Muscle layer of duodenum (tissue), 2 donors: ENCODE results near the gene ANKS6.
A peak's percentile ranks its signal among the peaks of the same experiment; 100 is the strongest.

Experiments used
- H3K27ac ChIP-seq: one replicate; pipeline ENCODE4 v1.7.0; 2013; ENCODE audit warnings: mild to moderate bottlenecking, low read length
- H3K27me3 ChIP-seq: one replicate; pipeline ENCODE4 v1.7.0; 2013; ENCODE audit warnings: low read depth, mild to moderate bottlenecking, control low read depth, low read length
- H3K36me3 ChIP-seq, 2 donors: one replicate each; pipeline ENCODE4 v1.7.0; 2013; ENCODE audit warnings: low read length in 2 of 2, control low read depth in 1 of 2, mild to moderate bottlenecking in 1 of 2; ENCODE audit not compliant: insufficient read depth in 2 of 2, control insufficient read depth in 1 of 2
- H3K4me1 ChIP-seq, 2 donors: one replicate each; pipeline ENCODE4 v1.7.0; 2013; ENCODE audit warnings: low read length in 2 of 2, mild to moderate bottlenecking in 2 of 2, control low read depth in 1 of 2, moderate library complexity in 1 of 2; ENCODE audit not compliant: insufficient read depth in 2 of 2, control insufficient read depth in 1 of 2
- H3K4me3 ChIP-seq, 2 donors: one replicate each; pipeline ENCODE4 v1.7.0; 2013; ENCODE audit warnings: low read length in 2 of 2, low read depth in 1 of 2, mild to moderate bottlenecking in 1 of 2
- H3K9me3 ChIP-seq, 2 donors: one replicate each; pipeline ENCODE4 v1.7.0; 2013; ENCODE audit warnings: low read length in 2 of 2, control low read depth in 1 of 2, mild to moderate bottlenecking in 1 of 2; ENCODE audit not compliant: control insufficient read depth in 1 of 2
- donor health status: healthy.

Gene ANKS6

GRCh38 chr9:98721643-98722042 lies 74.7 kb downstream of the ANKS6 start:
- Histone ChIP-seq H3K9me3 (no peaks in the 10 kb centered on the region), H3K27ac (no peak overlapping the region), H3K4me1 (no peaks in the 10 kb centered on the region)

DNA sequence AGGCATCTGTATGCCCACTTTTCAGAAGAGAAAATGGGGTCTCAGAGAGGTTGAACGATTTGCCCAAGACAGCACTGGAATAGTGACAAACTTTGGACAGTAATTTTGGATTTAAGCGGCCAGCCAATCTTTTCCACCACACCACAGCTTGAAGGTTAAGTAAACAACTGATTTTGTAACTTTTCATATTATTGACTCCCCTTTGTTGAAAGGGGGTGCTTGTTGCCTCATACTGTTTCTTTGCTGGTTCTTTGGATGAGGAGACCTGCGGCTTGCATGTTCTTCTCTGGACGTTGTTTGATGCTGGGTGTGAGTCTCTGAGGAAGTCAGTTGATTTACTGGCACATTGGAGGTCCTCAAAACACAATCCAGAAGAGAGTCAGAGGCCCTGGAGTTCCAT lies 76.0 kb downstream of the ANKS6 start:
- no peak overlapping the region for H3K27ac ChIP-seq
- no peaks in the 10 kb centered on the region for H3K4me1 ChIP-seq
- no peaks in the 10 kb centered on the region for H3K36me3 ChIP-seq
- no peaks in the 10 kb centered on the region for H3K9me3 ChIP-seq
- no peaks in the 10 kb centered on the region for H3K27me3 ChIP-seq
- H3K4me3 ChIP-seq: no peak overlapping the region

More at GRCh38 chr9:98721643-98722042, 74.7 kb downstream of the ANKS6 start:
- H3K27me3 ChIP-seq: no peaks in the 10 kb centered on the region
- H3K36me3 ChIP-seq: no peaks in the 10 kb centered on the region
- no peak overlapping the region for H3K4me3 ChIP-seq

GRCh38 chr9:98719055-98719454 lies 77.3 kb downstream of the ANKS6 start:
- Histone ChIP-seq H3K4me1 (no peaks in the 10 kb centered on the region), H3K9me3 (no peaks in the 10 kb centered on the region), H3K27ac (no peak overlapping the region), H3K4me3 (no peak overlapping the region), H3K27me3 (no peaks in the 10 kb centered on the region), H3K36me3 (no peaks in the 10 kb centered on the region)

DNA sequence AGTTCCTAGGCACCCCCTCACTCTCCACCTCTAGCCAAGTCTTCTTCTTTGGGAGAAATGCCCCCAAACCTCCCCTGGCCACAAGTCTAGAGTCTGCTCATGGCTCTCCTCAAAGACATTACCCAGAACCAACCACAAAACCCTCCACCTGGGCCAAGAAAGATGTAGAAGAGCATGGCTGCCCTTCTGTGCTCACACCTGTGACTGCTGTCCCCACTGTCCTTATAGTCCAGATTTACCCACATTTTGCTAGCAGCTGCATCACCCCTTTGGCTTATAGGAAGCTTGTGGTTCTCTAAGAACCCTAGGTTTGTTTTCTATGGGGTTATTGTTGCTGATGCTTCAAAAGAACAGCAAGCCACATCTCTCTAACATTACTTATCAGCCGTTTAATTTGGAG lies 81.5 kb downstream of the ANKS6 start:
- Histone ChIP-seq H3K4me1 (no peaks in the 10 kb centered on the region), H3K27ac (no peak overlapping the region), H3K4me3 (no peak overlapping the region), H3K27me3 (peaks cover 5% of the 10 kb centered on the region), H3K36me3 (no peaks in the 10 kb centered on the region), H3K9me3 (no peaks in the 10 kb centered on the region)

- H3K27me3 ChIP-seq: peaks cover 14% of the 10 kb centered on the region
- H3K36me3 ChIP-seq: no peaks in the 10 kb centered on the region
- H3K27ac ChIP-seq: no peak overlapping the region
- no peak overlapping the region for H3K4me3 ChIP-seq
- no peaks in the 10 kb centered on the region for H3K9me3 ChIP-seq
- H3K4me1 ChIP-seq: peaks cover 0 to 14% of the 10 kb centered on the region in 2 donors
These were observed 83.4 kb downstream of the ANKS6 start for GRCh38 chr9:98712987-98713386.

- Histone ChIP-seq H3K36me3 (no peaks in the 10 kb centered on the region), H3K27ac (no peak overlapping the region), H3K4me3 (no peak overlapping the region), H3K27me3 (peaks cover 33% of the 10 kb centered on the region), H3K9me3 (no peaks in the 10 kb centered on the region), H3K4me1 (peaks cover 0 to 26% of the 10 kb centered on the region in 2 donors)
These were observed 86.1 kb downstream of the ANKS6 start for GRCh38 chr9:98709968-98710965.

GRCh38 chr9:98708933-98709911 lies 87.1 kb downstream of the ANKS6 start, which contains the start of gene GABBR2:
TSS of gene GABBR2 (minus strand) at chr9:98708935. CDS start at chr9:98708737, 198 bp downstream.
- H3K36me3 ChIP-seq: no peaks in the 10 kb centered on the region
- H3K9me3 ChIP-seq: no peaks in the 10 kb centered on the region
- peaks cover 0 to 26% of the 10 kb centered on the region in 2 donors for H3K4me1 ChIP-seq
- no peak within 1 kb of the TSS for H3K27ac ChIP-seq
- H3K27me3 ChIP-seq: peaks cover 33% of the 10 kb centered on the region
- peak within 1 kb of the TSS in 1 of 2 donors; percentile 61 for H3K4me3 ChIP-seq

DNA sequence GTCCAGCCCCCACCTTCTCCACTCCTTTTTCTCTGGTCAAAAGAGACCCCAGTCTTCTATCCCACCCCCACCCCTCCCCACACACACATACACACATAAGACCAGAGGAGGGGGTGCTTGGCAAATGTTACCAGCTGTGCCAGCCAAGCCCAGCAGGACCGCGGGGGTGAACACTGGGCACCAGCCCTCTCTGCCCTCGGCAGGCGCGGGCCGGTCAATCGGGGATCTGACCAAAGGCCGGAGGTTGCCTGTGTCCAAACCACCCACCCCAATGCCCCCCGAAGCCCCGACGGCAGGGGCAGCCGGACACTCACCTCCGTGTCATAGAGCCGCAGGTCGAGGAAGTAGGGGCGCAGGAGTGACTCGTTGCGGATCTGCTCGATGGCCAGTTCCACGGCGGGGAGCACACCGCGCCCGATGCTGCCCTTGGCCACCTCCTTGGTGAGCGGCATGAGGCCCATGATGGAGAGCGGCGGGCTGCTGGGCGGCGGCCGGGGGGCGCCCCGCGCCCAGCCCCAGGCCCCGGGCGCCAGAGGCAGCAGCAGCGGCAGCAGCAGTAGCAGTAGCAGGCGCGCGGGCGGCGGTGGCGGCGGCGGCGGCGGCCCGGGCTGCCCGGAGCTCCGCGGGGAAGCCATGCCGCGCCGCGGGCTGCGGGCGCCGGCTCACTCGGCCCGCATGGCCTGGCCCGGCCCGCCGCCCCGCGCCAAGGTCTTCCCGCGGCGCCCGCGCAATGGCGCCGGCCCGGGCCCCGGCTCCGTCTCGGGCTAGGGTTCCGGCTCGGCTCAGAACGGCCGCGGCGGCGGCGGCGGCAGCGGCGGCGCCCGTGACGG lies 88.0 kb downstream of the ANKS6 start:
- peaks cover 0 to 26% of the 10 kb centered on the region in 2 donors for H3K4me1 ChIP-seq
- H3K27ac ChIP-seq: no peak overlapping the region
- H3K36me3 ChIP-seq: no peaks in the 10 kb centered on the region
- no peaks in the 10 kb centered on the region for H3K9me3 ChIP-seq
- peaks cover 33% of the 10 kb centered on the region for H3K27me3 ChIP-seq
- H3K4me3 ChIP-seq: peak overlapping the region in 1 of 2 donors; percentile 61

DNA sequence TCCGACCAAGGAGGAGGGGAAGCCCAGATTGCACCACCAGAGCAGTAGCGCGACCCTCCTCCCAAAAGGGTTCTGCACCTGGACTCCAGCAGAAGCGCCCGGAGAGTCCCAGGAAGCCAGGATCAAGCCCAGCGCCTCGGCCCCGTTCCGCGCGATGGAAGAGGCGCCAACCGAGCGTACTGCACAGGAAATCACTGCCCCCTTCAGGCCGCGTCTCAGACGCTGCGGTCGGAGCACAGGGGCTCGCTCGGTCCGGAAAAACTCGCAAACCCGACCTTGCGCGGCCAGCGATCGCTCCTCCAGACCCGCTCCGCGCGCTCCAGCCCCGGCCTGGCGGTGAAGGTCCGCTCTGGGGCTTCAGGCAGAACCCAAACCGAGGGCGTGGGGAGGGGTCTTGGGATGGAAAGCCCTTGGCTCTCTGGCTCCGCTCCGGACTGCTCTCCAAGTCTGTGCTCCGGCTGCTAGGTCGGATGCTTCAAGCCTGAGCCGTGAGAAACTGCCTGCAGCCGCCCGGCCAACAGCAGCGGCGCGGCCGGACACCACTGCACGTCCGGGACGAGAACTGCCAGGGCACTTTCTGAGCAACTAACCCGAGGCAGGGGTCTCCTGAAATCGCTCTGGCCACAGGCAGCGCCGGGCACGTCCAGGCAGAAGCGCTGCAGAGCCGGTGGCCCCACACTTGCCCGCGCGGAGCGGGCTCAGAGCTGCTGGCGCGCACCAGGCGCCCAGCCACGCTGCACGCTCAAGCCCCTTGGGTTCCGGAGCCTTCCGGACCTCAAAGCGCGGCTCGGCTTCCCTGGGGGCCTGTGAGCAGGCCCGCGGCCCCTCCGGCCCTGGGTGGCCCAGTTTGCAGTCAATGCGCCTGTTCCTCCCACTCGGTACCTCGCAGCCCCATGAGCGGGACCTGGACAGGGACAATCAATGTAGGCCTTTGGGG lies 88.9 kb downstream of the ANKS6 start:
- Histone ChIP-seq H3K36me3 (no peaks in the 10 kb centered on the region), H3K4me3 (peak overlapping the region in 1 of 2 donors; percentile 46), H3K9me3 (no peaks in the 10 kb centered on the region), H3K4me1 (peaks cover 0 to 26% of the 10 kb centered on the region in 2 donors), H3K27me3 (peaks cover 33% of the 10 kb centered on the region), H3K27ac (no peak overlapping the region)
